ENCODE data around the gene ZMIZ1. TPM values are rescaled to one million over a fixed set of nuclear protein-coding genes. Genes with fewer than 3 reads are reported as not detected.

ZMIZ1 gene
- total RNA-seq, 2 experiments from 2014 or later: 14.6 to 15.5 TPM

GRCh38 chr10:79304479-79305087 is 235.8 kb downstream of the ZMIZ1 start:
- intact Hi-C loops (cut with DNase I, micrococcal nuclease): no loop called here
- Histone ChIP-seq H3K27ac (ENCODE audit: low read depth in 1 of 2, low read length in 2 of 2) (no peak overlapping the region), H3K4me1 (ENCODE audit: insufficient read depth, low read length) (no peaks in the 10 kb centered on the region), H3K4me3 (ENCODE audit: low read length) (no peak overlapping the region), H3K9me3 (ENCODE audit: control insufficient read depth in 1 of 2, insufficient read depth in 1 of 2, low read length in 2 of 2) (no peaks in the 10 kb centered on the region), H3K27me3 (ENCODE audit: control insufficient read depth in 1 of 2, insufficient read depth in 2 of 2, low read length in 2 of 2) (no peaks in the 10 kb centered on the region), H3K36me3 (ENCODE audit: insufficient read depth, low read length) (peaks cover 71% of the 10 kb centered on the region)
- peaks cover 76% of the 10 kb centered on the region for H3K36me3 Mint-ChIP-seq (ENCODE audit: low read depth)
- H3K4me1 Mint-ChIP-seq (ENCODE audit: low read depth): no peaks in the 10 kb centered on the region
- no peak overlapping the region for H3K4me3 Mint-ChIP-seq
- POLR2A ChIA-PET: interaction anchor here (0.9 kb wide), 1 partner anchor 13 kb away, joined by 3 read pairs; no protein-coding TSS in a partner anchor
- ATAC-seq (ENCODE audit: poor library complexity) (no peak), DNase-seq (no peak)
- H3K9me3 Mint-ChIP-seq: no peaks in the 10 kb centered on the region
- H3K27ac Mint-ChIP-seq: no peak overlapping the region
- no peaks in the 10 kb centered on the region for H3K27me3 Mint-ChIP-seq
- CTCF ChIA-PET: no interaction called here
- TF ChIP-seq CTCF (IDR thresholded peaks at IDR 0.05): no peak

- Histone ChIP-seq H3K27ac (ENCODE audit: low read depth in 1 of 2, low read length in 2 of 2) (no peak overlapping the region), H3K27me3 (ENCODE audit: control insufficient read depth in 1 of 2, insufficient read depth in 2 of 2, low read length in 2 of 2) (no peaks in the 10 kb centered on the region), H3K4me3 (ENCODE audit: low read length) (no peak overlapping the region), H3K9me3 (ENCODE audit: control insufficient read depth in 1 of 2, insufficient read depth in 1 of 2, low read length in 2 of 2) (no peaks in the 10 kb centered on the region), H3K36me3 (ENCODE audit: insufficient read depth, low read length) (peaks cover 63% of the 10 kb centered on the region), H3K4me1 (ENCODE audit: insufficient read depth, low read length) (no peaks in the 10 kb centered on the region)
- H3K9me3 Mint-ChIP-seq: no peaks in the 10 kb centered on the region
- H3K27ac Mint-ChIP-seq: no peak overlapping the region
- DNase-seq: no peak
- TF ChIP-seq CTCF (IDR thresholded peaks at IDR 0.05): no peak
- ChIA-PET CTCF (no interaction called here), POLR2A (no interaction called here)
- no peak overlapping the region for H3K4me3 Mint-ChIP-seq
- intact Hi-C loops (cut with DNase I, micrococcal nuclease): no loop called here
- no peaks in the 10 kb centered on the region for H3K27me3 Mint-ChIP-seq
- H3K4me1 Mint-ChIP-seq (ENCODE audit: low read depth): no peaks in the 10 kb centered on the region
- H3K36me3 Mint-ChIP-seq (ENCODE audit: low read depth): peaks cover 70% of the 10 kb centered on the region
- ATAC-seq (ENCODE audit: poor library complexity): no peak
These were observed 236.7 kb downstream of the ZMIZ1 start for GRCh38 chr10:79305515-79305914.

- DNase-seq (no peak), ATAC-seq (ENCODE audit: poor library complexity) (no peak)
- ChIA-PET CTCF (no interaction called here), POLR2A (no interaction called here)
- H3K4me3 Mint-ChIP-seq: no peak overlapping the region
- H3K27ac Mint-ChIP-seq: no peak overlapping the region
- Histone ChIP-seq H3K9me3 (ENCODE audit: control insufficient read depth in 1 of 2, insufficient read depth in 1 of 2, low read length in 2 of 2) (no peaks in the 10 kb centered on the region), H3K4me3 (ENCODE audit: low read length) (no peak overlapping the region), H3K27ac (ENCODE audit: low read depth in 1 of 2, low read length in 2 of 2) (no peak overlapping the region), H3K27me3 (ENCODE audit: control insufficient read depth in 1 of 2, insufficient read depth in 2 of 2, low read length in 2 of 2) (no peaks in the 10 kb centered on the region), H3K4me1 (ENCODE audit: insufficient read depth, low read length) (no peaks in the 10 kb centered on the region), H3K36me3 (ENCODE audit: insufficient read depth, low read length) (peaks cover 58% of the 10 kb centered on the region)
- TF ChIP-seq CTCF (IDR thresholded peaks at IDR 0.05): no peak
- H3K36me3 Mint-ChIP-seq (ENCODE audit: low read depth): peaks cover 65% of the 10 kb centered on the region
- intact Hi-C loops (cut with DNase I, micrococcal nuclease): no loop called here
- no peaks in the 10 kb centered on the region for H3K9me3 Mint-ChIP-seq
- no peaks in the 10 kb centered on the region for H3K4me1 Mint-ChIP-seq (ENCODE audit: low read depth)
- H3K27me3 Mint-ChIP-seq: no peaks in the 10 kb centered on the region
These were observed 237.2 kb downstream of the ZMIZ1 start for GRCh38 chr10:79305988-79306387.

All from CD4-positive, alpha-beta T cell (primary cell).